CD4-positive, alpha-beta T cell treated with Interleukin-4 for 4 hours (primary cell): ENCODE data around the gene BEND7.
A peak's percentile ranks its signal among the peaks of the same experiment; 100 is the strongest.
"Not testable (repeated sequence)": the region's sequence is repeated elsewhere in the genome, so short reads cannot be mapped to it uniquely, and the experiment has no call there.

Source experiments
- DNase-seq: peaks from one replicate; pipeline ENCODE4 v3.0.0-alpha.2; 2020

The BEND7 gene

GRCh38 chr10:13475124-13475523 lies 53.7 kb downstream of the BEND7 start:
- DNase-seq = no peak

- DNase-seq = no peak
These were observed 54.8 kb downstream of the BEND7 start for GRCh38 chr10:13473986-13474385.

GRCh38 chr10:13472359-13472758 lies 56.5 kb downstream of the BEND7 start:
- DNase-seq = no peak

GRCh38 chr10:13470270-13470669 lies 58.5 kb downstream of the BEND7 start:
- no peak for DNase-seq

- DNase-seq = no peak
These were observed 66.3 kb downstream of the BEND7 start for GRCh38 chr10:13462551-13462950.

GRCh38 chr10:13458687-13459012 lies 70.2 kb downstream of the BEND7 start:
- DNase-seq = no peak

GRCh38 chr10:13457958-13458686 lies 70.7 kb downstream of the BEND7 start:
- DNase-seq = no peak

GRCh38 chr10:13453896-13454295 lies 74.9 kb downstream of the BEND7 start:
- DNase-seq = no peak

- DNase-seq = no peak
These were observed 78.7 kb downstream of the BEND7 start for GRCh38 chr10:13450069-13450468.

GRCh38 chr10:13449296-13449695 lies 79.5 kb downstream of the BEND7 start:
- no peak for DNase-seq

- no peak for DNase-seq
These were observed 80.6 kb downstream of the BEND7 start for GRCh38 chr10:13448216-13448615.

- DNase-seq = no peak
These were observed 83.0 kb downstream of the BEND7 start for GRCh38 chr10:13445656-13446400.

GRCh38 chr10:13441476-13441875 lies 87.3 kb downstream of the BEND7 start:
- no peak for DNase-seq

GRCh38 chr10:13440185-13441061 lies 88.4 kb downstream of the BEND7 start:
- peak; percentile 49 for DNase-seq

- no peak for DNase-seq
These were observed 89.3 kb downstream of the BEND7 start for GRCh38 chr10:13439313-13440184.

- DNase-seq = no peak
These were observed 91.7 kb downstream of the BEND7 start for GRCh38 chr10:13437026-13437555.

- DNase-seq = not testable (repeated sequence)
These were observed 100.9 kb downstream of the BEND7 start for GRCh38 chr10:13427943-13428342.

- DNase-seq = no peak
These were observed 103.4 kb downstream of the BEND7 start for GRCh38 chr10:13425397-13425796.

- no peak for DNase-seq
These were observed 106.0 kb downstream of the BEND7 start for GRCh38 chr10:13422800-13423199.

- DNase-seq = no peak
These were observed 107.4 kb downstream of the BEND7 start for GRCh38 chr10:13421382-13421917.

GRCh38 chr10:13420532-13421307 lies 108.1 kb downstream of the BEND7 start:
- no peak for DNase-seq
